ENCODE data around the gene TBK1. TPM values are rescaled to one million over a fixed set of nuclear protein-coding genes. Genes with fewer than 3 reads are reported as not detected.

Gene TBK1
- total and polyA plus RNA-seq, 2 of the 13 experiments (the other 11 are each of a cell fraction or from before 2014, with no cell fraction given), result 10.3 to 25.2 TPM

GRCh38 chr12:64403707-64404469 is 48.0 kb upstream of the TBK1 start, which contains the start of gene XPOT (continued):
- TF ChIP-seq ARID4A (CRISPR knock-in tag; IDR thresholded peaks at IDR 0.05; ENCODE audit: borderline replicate concordance) (peak; percentile 59; the same call in 1 of the 2 replicates), NFIB (CRISPR knock-in tag; IDR thresholded peaks at IDR 0.05; ENCODE audit: borderline replicate concordance) (no peak), ZNF30 (CRISPR knock-in tag; IDR thresholded peaks at IDR 0.05) (no peak), ZBTB26 (CRISPR knock-in tag; IDR thresholded peaks at IDR 0.05; ENCODE audit: borderline replicate concordance) (no peak; the same call in 1 of the 2 replicates), SP140L (CRISPR knock-in tag; IDR thresholded peaks at IDR 0.05; ENCODE audit: borderline replicate concordance) (no peak), BCLAF1 (IDR thresholded peaks at IDR 0.05) (no peak), MAFF (IDR thresholded peaks at IDR 0.05; ENCODE audit: low read depth, low read length) (peak; percentile 33; the same call in 1 of the 2 replicates), ZNF777 (CRISPR knock-in tag; IDR thresholded peaks at IDR 0.05) (no peak), ZFP90 (CRISPR knock-in tag; IDR thresholded peaks at IDR 0.05; ENCODE audit: borderline replicate concordance) (no peak), ZNF20 (CRISPR knock-in tag; IDR thresholded peaks at IDR 0.05) (0 out of 2 replicates have a peak, but pooled peaks have one; percentile 46), ZBTB14 (CRISPR knock-in tag; IDR thresholded peaks at IDR 0.05) (peak; percentile 85; the same call in 1 of the 2 replicates), HHEX (CRISPR knock-in tag; IDR thresholded peaks at IDR 0.05) (no peak), GPN1 (CRISPR knock-in tag; IDR thresholded peaks at IDR 0.05; ENCODE audit: borderline replicate concordance) (no peak)
